Transverse colon (tissue), 3 donors: ENCODE results near the gene MBTPS1.

Experiments used
- CTCF ChIP-seq, 5 experiments: fragments of 200-600 bp in 3 of 5; fragments of 450-650 bp in 2 of 5; sonication (generic) in 3 of 5; IDR thresholded peaks; 1 replicate in 2 of 5; 2 replicates in 3 of 5; pipeline ENCODE4 v1.5.1; 2016 to 2017; ENCODE audit warnings: antibody characterized with exemption in 5 of 5, inconsistent platforms in 3 of 5, mild to moderate bottlenecking in 2 of 5, moderate library complexity in 1 of 5
- EP300 ChIP-seq: sonication (generic); formaldehyde crosslinking; IDR thresholded peaks from one replicate; pipeline ENCODE4 v1.6.1; 2017; ENCODE audit warnings: antibody characterized with exemption, low read depth
- POLR2A ChIP-seq: fragments of 450-650 bp; IDR thresholded peaks from one replicate; pipeline ENCODE4 v1.6.1; 2016; ENCODE audit warnings: antibody characterized with exemption, mild to moderate bottlenecking, moderate library complexity

GRCh38 chr16:84056933-84057332 lies 59.8 kb downstream of the MBTPS1 start:
- TF ChIP-seq CTCF (IDR thresholded peaks at IDR 0.05) (no peak), POLR2A (no peak), EP300 (no peak)
